HG03103 (cell line): ENCODE data around the gene SMARCD1.

Source experiments
- ATAC-seq: cut with Tn5 transposase; IDR thresholded peaks from one replicate; pipeline ENCODE4 v1.9.1; 2021; ENCODE audit warnings: low read depth; ENCODE audit not compliant: unreplicated experiment

Gene SMARCD1

GRCh38 chr12:50102646-50103309, 17.6 kb downstream of the SMARCD1 start:
- ATAC-seq = no peak

GRCh38 chr12:50103351-50103750, 18.2 kb downstream of the SMARCD1 start:
- no peak for ATAC-seq

- ATAC-seq = no peak
These were observed 18.7 kb downstream of the SMARCD1 start, which contains the start of gene GPD1 for GRCh38 chr12:50103767-50104321. TSS of gene GPD1 (plus strand) at chr12:50104008. CDS start at chr12:50104051, 43 bp downstream.

GRCh38 chr12:50104417-50105366, 19.6 kb downstream of the SMARCD1 start:
- ATAC-seq = no peak

- no peak for ATAC-seq
These were observed 20.8 kb downstream of the SMARCD1 start for GRCh38 chr12:50105913-50106450.

GRCh38 chr12:50106907-50107306, 21.8 kb downstream of the SMARCD1 start:
- no peak for ATAC-seq

- ATAC-seq = no peak
These were observed 22.5 kb downstream of the SMARCD1 start for GRCh38 chr12:50107416-50108268.

- no peak for ATAC-seq
These were observed 24.2 kb downstream of the SMARCD1 start for GRCh38 chr12:50109319-50109718.

GRCh38 chr12:50110127-50110761, 25.1 kb downstream of the SMARCD1 start:
- ATAC-seq = no peak

GRCh38 chr12:50110762-50111351, 25.7 kb downstream of the SMARCD1 start:
- no peak for ATAC-seq

- ATAC-seq = no peak
These were observed 26.2 kb downstream of the SMARCD1 start for GRCh38 chr12:50111395-50111692.

GRCh38 chr12:50111693-50112455, 26.7 kb downstream of the SMARCD1 start, which contains the start of gene COX14:
TSS of gene COX14 (plus strand) at chr12:50112236. CDS start at chr12:50120044, 7,808 bp downstream.
- ATAC-seq = peak; percentile 69

GRCh38 chr12:50112456-50113218, 27.5 kb downstream of the SMARCD1 start:
- ATAC-seq = peak; percentile 2

GRCh38 chr12:50117057-50117622, 32.0 kb downstream of the SMARCD1 start:
- ATAC-seq = no peak

- ATAC-seq = no peak
These were observed 34.2 kb downstream of the SMARCD1 start for GRCh38 chr12:50119387-50119786.

- no peak for ATAC-seq
These were observed 35.4 kb downstream of the SMARCD1 start for GRCh38 chr12:50120521-50120920.

GRCh38 chr12:50120953-50121352, 35.8 kb downstream of the SMARCD1 start:
- ATAC-seq = no peak

- ATAC-seq = no peak
These were observed 36.5 kb downstream of the SMARCD1 start for GRCh38 chr12:50121641-50122040.
